Measurements from ENCODE around the gene UST. TPM values are rescaled to one million over a fixed set of nuclear protein-coding genes. Genes with fewer than 3 reads are reported as not detected.

UST gene
- total and polyA plus RNA-seq, 2 of the 8 experiments (the other 6 are each of a cell fraction or from before 2014, with no cell fraction given): 13.5 to 34.5 TPM

DNA sequence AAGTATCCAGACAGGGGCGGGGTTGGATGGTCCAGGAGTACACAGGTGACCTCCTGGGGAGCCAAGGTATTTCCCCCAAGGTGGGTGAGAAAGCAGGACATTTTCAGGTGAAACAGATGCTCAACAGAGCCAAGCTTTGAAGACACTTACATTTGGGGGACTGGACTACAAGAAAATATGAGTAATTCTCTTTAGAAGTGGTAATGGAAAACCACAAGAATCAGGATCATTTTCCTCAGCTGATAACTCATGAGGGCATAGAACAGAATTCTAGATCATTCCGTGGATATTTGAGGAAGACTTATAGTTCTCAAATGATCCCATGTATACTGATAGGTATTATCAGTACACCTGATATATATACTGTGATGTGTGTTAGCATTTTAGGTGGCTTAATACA is 89.9 kb downstream of the UST start (continued):
- TF ChIP-seq, protein P1, sequence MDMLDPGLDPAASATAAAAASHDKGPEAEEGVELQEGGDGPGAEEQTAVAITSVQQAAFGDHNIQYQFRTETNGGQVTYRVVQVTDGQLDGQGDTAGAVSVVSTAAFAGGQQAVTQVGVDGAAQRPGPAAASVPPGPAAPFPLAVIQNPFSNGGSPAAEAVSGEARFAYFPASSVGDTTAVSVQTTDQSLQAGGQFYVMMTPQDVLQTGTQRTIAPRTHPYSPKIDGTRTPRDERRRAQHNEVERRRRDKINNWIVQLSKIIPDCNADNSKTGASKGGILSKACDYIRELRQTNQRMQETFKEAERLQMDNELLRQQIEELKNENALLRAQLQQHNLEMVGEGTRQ (IDR thresholded peaks at IDR 0.05; ENCODE audit: low read length): no peak
- TF ChIP-seq CTBP2 (IDR thresholded peaks at IDR 0.05; ENCODE audit: borderline replicate concordance, insufficient read depth, insufficient read length, low read length) (no peak), EZH2 (IDR thresholded peaks at IDR 0.05; ENCODE audit: low read depth, low read length, severe bottlenecking) (no peak), EP300 (IDR thresholded peaks at IDR 0.05; ENCODE audit: borderline replicate concordance in 1 of 2, low read depth in 2 of 2, low read length in 2 of 2) (no peak), RAD21 (IDR thresholded peaks at IDR 0.05 in 1 of 2, conservative IDR thresholded peaks at IDR 0.05 in 1 of 2; ENCODE audit: low read depth in 2 of 2, low read length in 2 of 2) (no peak), GABPA (IDR thresholded peaks at IDR 0.05; ENCODE audit: borderline replicate concordance, insufficient read depth, low read length) (no peak)

All from H1 (cell line).